ENCODE measurements around the gene BAD.
A peak's percentile ranks its signal among the peaks of the same experiment; 100 is the strongest.

The BAD gene

DNA sequence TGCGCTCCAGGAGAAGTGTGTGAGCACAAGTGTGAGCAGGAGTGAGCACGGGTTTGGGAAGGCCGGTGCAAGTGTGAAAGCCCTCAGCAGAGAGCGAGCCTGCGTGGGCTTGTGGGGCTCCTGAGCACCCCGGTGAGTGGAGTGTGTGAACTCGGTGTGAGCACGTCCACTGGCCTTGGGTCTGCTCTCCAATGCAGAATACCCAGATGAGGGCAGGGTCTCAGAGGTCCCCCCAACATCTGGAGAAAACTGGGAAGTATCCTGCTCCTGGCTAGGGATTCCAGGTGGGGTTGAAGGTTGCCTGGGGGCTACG lies 22.1 kb upstream of the BAD start:
- H3K4me3 Mint-ChIP-seq: peak overlapping the region; percentile 98
- peaks cover 22% of the 10 kb centered on the region for H3K4me1 Mint-ChIP-seq (ENCODE audit: low read depth)
- no peak for DNase-seq (ENCODE audit: low spot score)
- peak overlapping the region; percentile 87 for H3K27ac Mint-ChIP-seq
- peaks cover 11% of the 10 kb centered on the region for H3K36me3 Mint-ChIP-seq (ENCODE audit: low read depth)
- H3K9me3 Mint-ChIP-seq: no peaks in the 10 kb centered on the region
- H3K27me3 Mint-ChIP-seq (ENCODE audit: low read depth): peaks cover 4% of the 10 kb centered on the region

DNA sequence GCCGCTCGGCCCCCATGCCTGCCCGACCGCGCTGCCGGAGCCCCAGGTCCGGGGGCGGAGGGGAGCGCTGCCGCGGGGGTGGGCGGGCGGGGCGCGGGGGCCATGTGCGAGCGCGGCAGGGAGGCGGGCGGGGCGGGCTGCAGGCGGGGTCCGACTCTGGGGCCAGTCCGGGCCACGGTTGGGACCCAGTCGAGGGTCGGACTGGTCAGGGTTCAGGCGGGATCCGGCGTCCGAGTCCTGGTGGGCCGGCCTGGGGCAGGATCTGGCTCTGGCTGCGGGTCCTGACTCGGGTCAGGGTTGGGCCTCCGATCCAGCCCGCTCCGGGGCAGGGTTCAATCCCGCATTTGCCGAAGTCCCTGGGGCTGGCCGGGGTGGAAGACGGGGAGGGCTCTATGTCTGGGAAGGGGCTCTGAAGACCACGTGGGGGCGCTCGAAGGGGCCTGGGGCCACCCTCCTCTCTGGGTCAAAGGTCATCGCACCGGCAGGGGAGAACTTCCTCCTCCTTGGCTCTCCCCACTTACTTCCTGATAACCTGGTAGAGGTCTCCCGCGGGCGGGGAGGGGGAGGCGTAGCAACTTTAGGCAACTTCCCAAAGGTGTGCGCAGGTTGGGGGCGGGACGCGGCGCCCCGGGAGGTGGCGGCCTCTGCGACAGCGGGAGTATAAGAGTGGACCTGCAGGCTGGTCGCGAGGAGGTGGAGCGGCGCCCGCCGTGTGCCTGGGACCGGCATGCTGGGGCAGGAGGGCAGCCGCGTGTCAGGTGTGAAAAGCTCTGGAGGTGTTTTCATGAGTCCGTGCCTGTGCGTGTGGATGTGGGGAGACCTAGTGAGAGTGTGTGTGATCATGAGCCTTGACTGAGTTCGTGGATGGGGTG lies 21.5 kb upstream of the BAD start:
- DNase-seq (ENCODE audit: low spot score): peak; percentile 72
- peak overlapping the region; percentile 98 for H3K4me3 Mint-ChIP-seq
- H3K27me3 Mint-ChIP-seq (ENCODE audit: low read depth): peaks cover 5% of the 10 kb centered on the region
- H3K36me3 Mint-ChIP-seq (ENCODE audit: low read depth): peaks cover 11% of the 10 kb centered on the region
- peak overlapping the region; percentile 87 for H3K27ac Mint-ChIP-seq
- H3K9me3 Mint-ChIP-seq: no peaks in the 10 kb centered on the region
- peaks cover 19% of the 10 kb centered on the region for H3K4me1 Mint-ChIP-seq (ENCODE audit: low read depth)

DNA sequence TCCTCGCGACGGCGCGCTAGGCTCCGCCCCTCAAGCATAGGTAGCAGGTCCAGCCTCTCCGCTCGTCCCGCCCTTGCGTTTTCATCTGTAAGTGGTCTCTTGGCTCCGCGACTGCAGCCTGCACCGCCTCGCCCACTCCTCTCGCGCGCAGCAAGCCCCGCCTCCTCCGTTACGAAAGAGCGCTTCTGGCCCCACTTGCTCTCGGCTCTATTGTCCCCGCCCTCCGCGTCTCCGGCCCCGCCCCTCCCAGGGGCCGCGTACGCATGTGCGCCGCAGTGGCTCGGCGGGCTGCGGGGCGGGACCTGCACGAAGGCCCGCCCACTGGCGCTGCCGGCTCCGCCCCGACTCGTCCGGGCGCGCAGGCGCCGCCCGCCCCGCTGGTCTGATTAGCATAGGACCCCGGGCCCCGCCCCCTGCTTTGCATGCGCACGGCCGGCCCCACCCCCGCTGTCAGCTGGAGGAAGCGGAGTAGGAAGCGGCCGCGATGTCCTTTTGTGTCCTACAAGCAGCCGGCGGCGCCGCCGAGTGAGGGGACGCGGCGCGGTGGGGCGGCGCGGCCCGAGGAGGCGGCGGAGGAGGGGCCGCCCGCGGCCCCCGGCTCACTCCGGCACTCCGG lies 20.7 kb upstream of the BAD start, which contains the start of gene ESRRA:
Gene ESRRA, plus strand, starts transcription at position 450 of the 616 bp plus-strand sequence. CDS start 1,656 bp downstream, outside the sequence.
- Mint-ChIP-seq H3K27ac (peak within 1 kb of the TSS; percentile 94), H3K4me3 (peak within 1 kb of the TSS; percentile 98), H3K36me3 (ENCODE audit: low read depth) (peaks cover 11% of the 10 kb centered on the region), H3K27me3 (ENCODE audit: low read depth) (peaks cover 13% of the 10 kb centered on the region), H3K9me3 (no peaks in the 10 kb centered on the region), H3K4me1 (ENCODE audit: low read depth) (peaks cover 22% of the 10 kb centered on the region)
- DNase-seq (ENCODE audit: low spot score): peak; percentile 100

DNA sequence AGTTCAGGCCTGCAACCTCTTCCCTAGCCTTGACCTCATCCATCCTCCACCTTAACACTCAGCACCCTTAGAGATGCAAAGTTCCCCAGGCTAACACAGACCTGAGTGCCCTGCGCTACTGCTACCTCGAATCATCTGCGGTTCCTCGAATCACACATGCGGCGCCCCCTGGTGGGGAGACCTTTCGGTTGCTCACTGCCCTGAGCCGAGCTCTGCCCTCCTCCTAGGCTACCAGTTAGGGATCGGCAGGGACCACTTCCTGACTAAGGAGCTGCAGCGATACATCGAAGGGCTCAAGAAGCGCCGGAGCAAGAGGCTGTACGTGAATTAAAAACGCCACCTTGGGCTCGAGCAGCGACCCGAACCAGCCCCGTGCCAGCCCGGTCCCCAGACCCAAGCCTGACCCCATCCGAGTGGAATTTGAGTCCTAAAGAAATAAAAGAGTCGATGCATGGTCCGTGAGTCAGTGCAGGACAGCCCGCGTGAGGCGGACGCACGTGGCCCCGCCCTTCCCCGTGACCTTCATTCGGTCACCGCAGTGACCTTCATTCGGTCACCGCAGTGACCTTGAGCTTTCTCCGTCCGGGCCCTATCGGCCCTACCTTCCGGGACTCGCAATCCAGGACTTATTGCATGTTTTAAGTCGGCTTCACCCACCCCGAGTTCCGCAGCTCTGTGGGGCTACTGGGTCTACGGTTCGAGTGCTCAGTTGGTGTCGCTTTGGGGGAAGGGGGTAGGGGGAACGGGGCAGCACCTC lies 20.0 kb upstream of the BAD start:
- Mint-ChIP-seq H3K36me3 (ENCODE audit: low read depth) (peaks cover 11% of the 10 kb centered on the region), H3K9me3 (no peaks in the 10 kb centered on the region), H3K4me3 (peak overlapping the region; percentile 87), H3K27ac (peak overlapping the region; percentile 94), H3K27me3 (ENCODE audit: low read depth) (peaks cover 20% of the 10 kb centered on the region), H3K4me1 (ENCODE audit: low read depth) (peaks cover 24% of the 10 kb centered on the region)
- DNase-seq (ENCODE audit: low spot score): peak; percentile 92

DNA sequence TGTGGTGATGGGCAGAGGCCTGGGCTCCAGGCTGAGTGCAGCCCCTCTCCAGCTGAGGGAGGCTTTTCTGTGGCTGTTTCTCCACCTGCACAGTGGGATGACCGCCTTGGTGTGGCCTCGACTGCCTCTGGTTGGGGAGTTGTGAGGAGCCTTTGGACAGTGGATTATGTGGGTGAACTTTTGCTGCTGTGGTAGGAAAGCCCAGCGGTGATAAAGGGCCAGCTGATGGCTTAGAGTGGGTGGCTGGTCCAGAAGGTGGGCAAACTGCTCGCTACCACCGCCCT lies 19.5 kb upstream of the BAD start:
- Mint-ChIP-seq H3K4me1 (ENCODE audit: low read depth) (peaks cover 24% of the 10 kb centered on the region), H3K4me3 (peak overlapping the region; percentile 87), H3K27me3 (ENCODE audit: low read depth) (peaks cover 21% of the 10 kb centered on the region), H3K36me3 (ENCODE audit: low read depth) (peaks cover 11% of the 10 kb centered on the region), H3K9me3 (no peaks in the 10 kb centered on the region), H3K27ac (peak overlapping the region; percentile 94)
- no peak for DNase-seq (ENCODE audit: low spot score)

DNA sequence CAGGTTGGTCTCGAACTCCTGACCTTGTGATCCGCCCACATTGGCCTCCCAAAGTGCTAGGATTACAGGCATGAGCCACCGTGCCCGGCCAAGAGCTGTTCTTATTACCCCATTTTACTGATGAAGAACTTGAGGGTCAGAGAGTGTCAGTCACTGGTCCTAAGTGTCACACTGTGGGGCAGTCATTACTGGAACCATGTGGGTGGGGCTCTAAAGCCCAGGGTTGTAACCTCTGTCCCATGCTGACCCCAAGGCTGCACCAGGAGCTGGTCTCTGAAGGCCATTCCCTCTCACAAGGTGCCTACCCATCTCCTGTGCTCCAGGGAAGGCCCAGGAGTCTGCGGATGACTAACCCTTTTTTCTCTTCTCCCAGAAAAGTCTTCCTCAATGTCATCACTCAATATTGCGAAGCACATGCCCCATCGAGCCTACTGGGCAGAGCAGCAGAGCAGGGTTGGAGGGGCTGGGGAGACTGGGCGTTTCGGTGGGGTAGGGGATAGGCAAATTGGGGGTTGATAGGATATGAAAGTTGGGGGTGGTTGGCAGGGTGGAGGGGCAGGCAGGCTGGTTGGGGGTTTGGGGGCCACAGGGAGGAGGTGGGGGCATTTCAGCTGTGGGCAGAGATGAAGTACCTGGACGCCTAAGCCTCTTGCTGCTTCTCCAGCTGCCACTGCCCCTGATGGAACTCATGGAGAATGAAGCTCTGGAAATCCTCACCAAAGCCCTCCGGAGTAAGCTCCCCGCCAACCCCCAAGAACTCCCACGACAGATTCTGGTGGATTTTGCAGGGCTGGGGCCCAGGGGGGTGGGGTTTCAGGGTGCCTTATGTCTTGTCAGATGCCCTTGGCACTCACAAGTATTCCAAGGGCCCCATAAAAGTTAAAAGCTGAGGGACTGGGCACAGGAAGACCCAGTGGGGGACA lies 18.9 kb upstream of the BAD start:
- Mint-ChIP-seq H3K27ac (no peak overlapping the region), H3K9me3 (no peaks in the 10 kb centered on the region), H3K36me3 (ENCODE audit: low read depth) (peaks cover 11% of the 10 kb centered on the region), H3K4me1 (ENCODE audit: low read depth) (peaks cover 24% of the 10 kb centered on the region), H3K4me3 (peak overlapping the region; percentile 87), H3K27me3 (ENCODE audit: low read depth) (peaks cover 27% of the 10 kb centered on the region)
- DNase-seq (ENCODE audit: low spot score): no peak

DNA sequence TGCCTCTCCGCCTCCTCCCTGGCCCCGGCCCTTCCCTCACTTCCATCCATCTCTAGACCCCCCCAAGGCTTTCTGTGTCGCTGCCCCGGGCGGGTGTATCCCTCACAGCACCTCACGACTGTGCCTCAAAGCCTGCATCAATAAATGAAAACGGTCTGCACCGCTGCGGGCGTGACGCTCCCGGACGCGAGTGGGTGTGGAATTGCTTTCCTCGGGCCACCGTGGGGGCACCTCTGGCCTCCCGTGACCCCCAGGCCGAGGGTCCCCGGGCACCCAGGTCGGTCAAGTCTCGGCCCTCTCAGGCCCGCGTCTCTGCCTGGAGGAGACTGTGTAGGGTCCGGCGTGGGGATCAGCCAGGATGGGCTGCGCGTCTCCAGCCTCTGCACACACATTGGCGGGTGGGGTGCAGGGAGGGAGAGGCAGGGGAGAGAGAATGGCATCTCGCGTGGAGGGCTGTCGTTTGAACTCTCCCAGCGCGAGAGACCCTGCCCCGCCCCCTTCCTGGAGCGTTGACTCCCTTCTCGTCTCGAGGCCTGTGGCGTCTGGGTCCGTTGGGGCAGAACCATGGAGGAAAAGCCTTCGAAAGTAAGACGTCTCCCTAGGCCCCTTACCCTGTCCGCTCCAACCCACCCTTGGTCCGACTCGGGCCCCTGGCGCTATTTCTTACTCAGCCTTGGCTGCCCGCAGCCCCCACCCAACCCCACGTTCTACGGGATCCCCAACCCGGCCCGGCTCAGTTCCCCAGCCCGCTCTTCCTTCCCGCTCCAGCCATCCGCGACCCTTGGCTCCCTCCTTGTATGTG lies 15.6 kb upstream of the BAD start, which contains the start of gene CATSPERZ:
Gene CATSPERZ, plus strand, starts transcription at position 512 of the 802 bp plus-strand sequence. Its CDS starts 53 bp downstream, at position 565.
- H3K4me3 Mint-ChIP-seq: peak within 1 kb of the TSS; percentile 69
- no peaks in the 10 kb centered on the region for H3K9me3 Mint-ChIP-seq
- peaks cover 61% of the 10 kb centered on the region for H3K27me3 Mint-ChIP-seq (ENCODE audit: low read depth)
- no peak for DNase-seq (ENCODE audit: low spot score)
- H3K4me1 Mint-ChIP-seq (ENCODE audit: low read depth): peaks cover 20% of the 10 kb centered on the region
- no peaks in the 10 kb centered on the region for H3K36me3 Mint-ChIP-seq (ENCODE audit: low read depth)
- H3K27ac Mint-ChIP-seq: peak within 1 kb of the TSS; percentile 41

DNA sequence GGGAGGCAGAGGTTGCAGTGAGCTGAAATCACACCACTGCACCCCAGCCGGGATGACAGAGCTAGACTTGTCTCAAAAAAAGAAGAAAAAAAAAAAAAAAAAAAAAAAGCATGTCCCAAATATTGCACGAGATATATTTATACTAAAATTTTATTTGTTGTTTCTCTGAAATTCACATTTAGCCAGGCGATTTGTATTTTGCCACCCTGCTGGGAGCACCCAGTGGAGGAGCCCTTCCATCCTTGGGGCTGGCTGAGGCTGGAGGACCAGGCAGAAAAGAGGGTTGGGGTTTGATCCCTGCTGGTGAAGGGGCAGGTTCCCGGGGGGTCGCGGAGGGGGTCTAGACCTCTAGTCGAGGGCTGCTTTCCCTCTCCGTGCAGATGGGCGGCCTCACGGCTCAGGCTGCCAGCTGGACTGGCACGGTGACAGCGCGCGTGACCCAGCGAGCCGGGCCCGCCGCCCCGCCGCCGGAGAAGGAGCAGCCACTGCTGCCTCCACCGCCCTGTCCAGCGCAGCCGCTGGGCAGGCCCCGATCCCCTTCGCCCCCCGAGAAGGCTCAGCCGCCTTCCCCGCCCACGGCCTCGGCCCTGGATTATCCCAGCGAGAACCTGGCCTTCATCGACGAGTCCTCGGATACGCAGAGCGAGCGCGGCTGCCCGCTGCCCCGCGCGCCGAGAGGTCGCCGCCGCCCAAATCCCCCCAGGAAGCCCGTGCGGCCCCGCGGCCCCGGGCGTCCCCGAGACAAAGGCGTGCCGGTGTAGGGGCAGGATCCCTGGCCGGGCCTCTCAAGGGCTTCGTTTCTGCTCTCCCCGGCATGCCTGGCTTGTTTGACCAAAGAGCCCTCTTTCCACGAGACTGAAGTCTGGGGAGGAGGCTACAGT lies 14.7 kb upstream of the BAD start:
- H3K9me3 Mint-ChIP-seq: no peaks in the 10 kb centered on the region
- no peaks in the 10 kb centered on the region for H3K36me3 Mint-ChIP-seq (ENCODE audit: low read depth)
- DNase-seq (ENCODE audit: low spot score): no peak
- peak overlapping the region; percentile 55 for H3K4me3 Mint-ChIP-seq
- H3K27ac Mint-ChIP-seq: peak overlapping the region; percentile 41
- H3K27me3 Mint-ChIP-seq (ENCODE audit: low read depth): peaks cover 69% of the 10 kb centered on the region
- H3K4me1 Mint-ChIP-seq (ENCODE audit: low read depth): peaks cover 18% of the 10 kb centered on the region

DNA sequence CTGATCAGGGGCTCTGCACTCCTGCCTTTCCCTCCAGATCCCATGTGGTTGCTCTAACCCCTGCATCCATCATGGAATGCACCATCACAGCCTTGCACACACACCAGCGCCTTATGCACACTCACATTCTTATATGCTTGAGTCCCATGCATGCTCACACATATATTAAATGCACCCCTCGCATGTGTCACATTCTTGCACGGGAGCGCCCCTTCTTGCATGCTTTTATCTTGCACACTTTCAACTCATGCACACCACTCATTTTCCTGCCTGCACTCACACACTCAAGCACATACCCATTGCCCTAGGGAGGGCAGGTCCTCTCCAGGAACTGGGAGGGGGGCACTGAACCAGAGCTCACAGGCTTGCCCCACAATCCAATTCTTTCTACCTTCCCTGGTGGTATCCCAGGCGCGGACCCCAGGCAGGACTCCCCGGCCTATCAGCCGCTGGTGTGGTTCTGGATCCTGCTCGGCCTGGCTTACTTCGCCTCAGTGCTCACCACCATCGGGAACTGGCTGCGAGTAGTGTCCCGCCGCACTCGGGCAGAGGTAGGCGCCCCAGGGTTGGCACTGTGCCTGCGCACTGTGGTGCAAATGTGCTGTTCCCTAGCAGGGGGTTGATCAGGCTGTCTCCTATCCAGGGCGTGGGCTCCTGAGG lies 13.4 kb upstream of the BAD start:
- Mint-ChIP-seq H3K9me3 (no peaks in the 10 kb centered on the region), H3K27ac (no peak overlapping the region), H3K27me3 (ENCODE audit: low read depth) (peaks cover 82% of the 10 kb centered on the region), H3K4me1 (ENCODE audit: low read depth) (peaks cover 11% of the 10 kb centered on the region), H3K4me3 (no peak overlapping the region), H3K36me3 (ENCODE audit: low read depth) (no peaks in the 10 kb centered on the region)
- DNase-seq (ENCODE audit: low spot score): no peak

DNA sequence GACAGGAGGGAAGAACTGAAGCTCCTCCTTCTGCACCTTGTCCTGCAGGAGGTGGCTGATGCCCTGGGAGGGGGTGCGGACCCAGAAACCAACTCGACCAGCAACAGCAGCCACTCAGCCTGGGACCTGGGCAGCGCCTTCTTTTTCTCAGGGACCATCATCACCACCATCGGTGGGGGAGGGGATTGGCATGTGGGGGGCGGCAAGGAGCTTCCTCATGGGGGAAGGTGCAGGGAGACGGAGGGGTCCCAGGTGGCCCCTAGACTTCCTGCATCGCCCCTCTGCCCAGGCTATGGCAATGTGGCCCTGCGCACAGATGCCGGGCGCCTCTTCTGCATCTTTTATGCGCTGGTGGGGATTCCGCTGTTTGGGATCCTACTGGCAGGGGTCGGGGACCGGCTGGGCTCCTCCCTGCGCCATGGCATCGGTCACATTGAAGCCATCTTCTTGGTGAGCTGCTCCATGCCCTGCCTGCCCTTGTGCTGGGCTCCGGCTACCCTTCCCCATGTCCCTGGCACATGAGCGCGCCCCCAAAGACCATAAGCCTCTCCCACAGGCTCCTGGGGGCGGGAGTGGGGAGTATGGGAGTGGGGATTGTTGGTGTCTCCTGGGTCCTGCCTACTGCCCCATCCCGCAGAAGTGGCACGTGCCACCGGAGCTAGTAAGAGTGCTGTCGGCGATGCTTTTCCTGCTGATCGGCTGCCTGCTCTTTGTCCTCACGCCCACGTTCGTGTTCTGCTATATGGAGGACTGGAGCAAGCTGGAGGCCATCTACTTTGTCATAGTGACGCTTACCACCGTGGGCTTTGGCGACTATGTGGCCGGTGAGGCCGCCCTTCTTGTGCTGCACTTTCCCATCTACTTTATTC lies 12.6 kb upstream of the BAD start:
- H3K4me1 Mint-ChIP-seq (ENCODE audit: low read depth): peaks cover 13% of the 10 kb centered on the region
- no peak for DNase-seq (ENCODE audit: low spot score)
- H3K9me3 Mint-ChIP-seq: no peaks in the 10 kb centered on the region
- no peak overlapping the region for H3K27ac Mint-ChIP-seq
- H3K4me3 Mint-ChIP-seq: no peak overlapping the region
- no peaks in the 10 kb centered on the region for H3K36me3 Mint-ChIP-seq (ENCODE audit: low read depth)
- peaks cover 86% of the 10 kb centered on the region for H3K27me3 Mint-ChIP-seq (ENCODE audit: low read depth)

DNA sequence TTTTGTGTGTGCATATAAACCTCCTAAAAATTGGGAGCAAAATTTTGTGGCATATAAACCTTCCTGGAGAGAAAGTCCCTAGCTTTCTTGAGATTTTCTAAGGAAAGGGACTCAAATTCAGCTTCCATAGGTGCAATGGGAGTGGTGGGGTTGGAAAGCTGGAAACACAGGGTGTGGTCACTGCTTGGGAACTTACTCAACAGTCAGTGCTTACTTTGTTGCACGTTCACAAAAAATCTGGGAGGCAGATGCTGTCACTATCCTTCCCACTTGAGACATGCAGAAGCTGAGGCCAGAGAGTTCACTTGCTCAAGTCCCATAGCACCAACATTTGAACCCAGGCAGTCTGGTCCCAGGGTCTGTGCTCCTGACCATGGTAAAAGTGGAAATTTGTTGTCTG lies 11.8 kb upstream of the BAD start:
- H3K27me3 Mint-ChIP-seq (ENCODE audit: low read depth): peaks cover 82% of the 10 kb centered on the region

More for the DNA sequence above, 11.8 kb upstream of the BAD start:
- no peaks in the 10 kb centered on the region for H3K36me3 Mint-ChIP-seq (ENCODE audit: low read depth)
- H3K27ac Mint-ChIP-seq: no peak overlapping the region
- DNase-seq (ENCODE audit: low spot score): no peak
- H3K4me1 Mint-ChIP-seq (ENCODE audit: low read depth): peaks cover 13% of the 10 kb centered on the region
- no peak overlapping the region for H3K4me3 Mint-ChIP-seq
- no peaks in the 10 kb centered on the region for H3K9me3 Mint-ChIP-seq
